Motor neuron (in vitro differentiated cells): ENCODE data around the gene SPHK1. TPM values are rescaled to one million over a fixed set of nuclear protein-coding genes. Genes with fewer than 3 reads are reported as not detected.
"Not testable (repeated sequence)": the region's sequence is repeated elsewhere in the genome, so short reads cannot be mapped to it uniquely, and the experiment has no call there.

Source experiments
- ATAC-seq, 8 experiments: fragments of 200-7000 bp; cut with Tn5 transposase; replicated peaks in 6 of 8; 2 replicates each; pipeline ENCODE4 v1.8.0; 2021; ENCODE audit warnings: mild to moderate bottlenecking in 8 of 8, moderate library complexity in 8 of 8
- H3K27ac ChIP-seq, 2 donors: fragments of 250-450 bp; sonication (Bioruptor Pico); 2 replicates each; pipeline ENCODE4 v1.9.0; 2021; ENCODE audit warnings: antibody characterized with exemption in 2 of 2, mild to moderate bottlenecking in 2 of 2, moderate library complexity in 1 of 2
- H3K4me1 ChIP-seq, 2 donors: fragments of 250-450 bp; sonication (Bioruptor Pico); replicated peaks in 1 of 2; 2 replicates each; pipeline ENCODE4 v1.6.1; 2021; ENCODE audit warnings: antibody characterized with exemption in 2 of 2, mild to moderate bottlenecking in 2 of 2, moderate library complexity in 1 of 2
- H3K4me3 ChIP-seq, 5 donors: fragments of 250-450 bp; sonication (Bioruptor Pico); 2 replicates each; pipeline ENCODE4 v1.9.0; 2021; ENCODE audit warnings: antibody characterized with exemption in 5 of 5, mild to moderate bottlenecking in 5 of 5, moderate library complexity in 4 of 5
- WGBS, 10 experiments: fragments of 450-650 bp; shearing (Covaris generic); methylation state at CpG; one replicate each; pipeline ENCODE4 v1.0.0; 2022; 5-methylcytosine and 5-hydroxymethylcytosine counted together
- in situ Hi-C, 9 experiments: fragments of 400-800 bp; cut with MboI; loops; one replicate each; pipeline ENCODE4 v1.15.0; 2021; ENCODE audit warnings: low sequenced_read_pairs in 9 of 9, low pct_unique_long_range_greater_than_20kb in 2 of 9; ENCODE audit not compliant: unreplicated experiment in 9 of 9
- total RNA-seq, 8 experiments: library from RNA; unstranded; fragments of 300-600 nt; gene quantifications; 2 replicates each; pipeline versions ENCODE4 v1.2.3 to v1.2.4, GENCODE V29; 2022

SPHK1 gene
- total RNA-seq, 8 experiments from 2014 or later: 0.50 to 61.8 (median 5.8) TPM

DNA sequence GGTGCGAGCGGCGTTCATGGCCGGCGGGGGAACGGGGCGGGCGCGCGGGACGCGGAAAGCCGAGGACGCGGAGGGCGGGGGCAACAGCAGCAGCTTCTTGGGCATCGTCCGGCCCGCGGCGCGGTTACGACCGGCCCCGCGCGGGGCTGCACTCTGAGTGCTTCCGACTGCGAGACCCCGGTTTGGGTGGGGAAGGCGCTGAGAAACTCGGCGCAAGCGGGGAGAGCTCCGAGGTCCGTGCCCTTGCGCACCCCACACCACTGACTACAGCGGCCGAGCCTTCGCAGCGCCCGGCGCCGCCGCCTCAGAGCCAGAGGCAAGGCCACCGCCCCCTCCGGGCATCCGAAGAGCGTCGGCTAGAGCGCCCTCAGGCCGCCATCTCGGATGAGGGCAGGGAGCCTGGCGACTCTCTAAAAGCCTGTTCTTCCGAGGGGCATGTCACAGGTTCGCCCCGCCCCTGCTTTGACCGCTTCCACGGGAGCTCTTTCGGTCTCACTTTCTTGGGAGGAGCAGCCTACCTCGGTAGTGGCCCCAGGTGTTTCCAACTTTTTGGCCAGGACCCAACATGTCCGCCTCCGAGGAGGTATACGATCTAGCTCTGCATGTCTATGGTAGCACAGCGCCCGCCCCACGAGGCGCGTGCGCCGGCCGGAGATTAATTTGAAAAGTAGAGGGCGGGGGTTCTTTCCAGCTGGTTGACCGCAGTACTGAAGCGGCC lies 30.7 kb upstream of the SPHK1 start, which contains the start of gene PRPSAP1:
TSS of gene PRPSAP1 (minus strand) at position 318 of the 718 bp plus-strand sequence. CDS start at position 105, 213 bp downstream.
- Histone ChIP-seq H3K27ac (peak within 1 kb of the TSS; percentile 94 to 98), H3K4me1 (peaks cover 2 to 5% of the 10 kb centered on the region in 2 donors), H3K4me3 (peak within 1 kb of the TSS; percentile 63 to 87 (median 67))
- WGBS, 10 experiments: 0 to 1% (median 0%) methylated on average over 1 to 33 of the region's 75 CpGs; no CpG with 5 or more reads in 3 of the 10 experiments
- in situ Hi-C loops: no loop called here
- peak; percentile 82 to 96 (median 94) for ATAC-seq

DNA sequence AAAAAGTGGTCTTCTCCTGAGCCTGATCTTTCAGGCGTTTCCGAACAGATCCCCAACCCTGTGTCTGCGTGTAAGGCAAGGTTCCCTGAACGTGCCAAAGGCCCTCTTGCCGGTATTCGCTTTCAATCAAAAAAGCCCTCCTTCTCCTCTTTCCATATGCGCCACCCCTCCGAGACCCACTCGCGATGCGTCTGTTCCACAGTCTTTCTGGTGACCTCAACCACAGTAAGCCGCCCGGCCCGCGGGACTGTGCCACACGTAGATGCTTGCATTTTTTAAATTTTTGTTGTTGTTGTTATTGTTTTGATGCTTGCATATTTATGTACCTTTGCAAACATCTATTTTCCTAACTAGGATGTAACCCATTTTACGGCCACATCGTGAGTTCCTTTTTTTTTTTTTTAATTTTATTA lies 30.1 kb upstream of the SPHK1 start:
- 0 to 28% (median 5%) methylated on average over 8 to 18 of the region's 18 CpGs for WGBS, 10 experiments
- no peak overlapping the region for H3K27ac ChIP-seq
- peak in 5 of 8 experiments; percentile 0 to 14 (median 6) for ATAC-seq
- peak overlapping the region; percentile 63 to 87 (median 67) for H3K4me3 ChIP-seq
- peaks cover 2 to 5% of the 10 kb centered on the region in 2 donors for H3K4me1 ChIP-seq
- in situ Hi-C loops: no loop called here

DNA sequence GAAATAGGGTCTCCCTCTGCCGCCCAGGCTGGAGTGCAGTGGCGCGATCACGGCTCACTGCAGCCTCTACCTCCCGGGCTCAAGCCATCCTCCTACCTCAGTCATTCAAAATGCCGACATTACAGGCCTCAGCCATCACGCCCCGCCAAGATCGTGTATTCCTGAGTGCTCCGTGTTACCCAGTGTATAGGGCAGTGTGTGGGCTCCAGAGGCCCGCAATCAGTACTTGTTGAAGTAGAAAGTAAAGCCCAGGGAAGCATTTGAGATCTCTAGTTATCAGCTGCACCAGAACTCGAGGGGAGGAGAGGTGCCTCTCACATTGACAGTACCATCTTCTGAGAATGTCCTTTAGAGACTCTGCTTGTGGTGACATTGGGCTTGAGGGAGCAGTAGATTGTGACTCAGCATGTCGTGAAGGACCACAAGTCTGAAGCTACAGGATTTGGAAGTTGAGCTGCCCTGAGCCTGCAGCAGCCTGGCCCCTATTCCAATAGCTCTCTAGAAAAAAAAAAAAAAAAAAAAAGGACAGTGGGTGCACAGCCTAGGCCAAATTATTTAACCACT lies 29.6 kb upstream of the SPHK1 start:
- no peak overlapping the region for H3K4me3 ChIP-seq
- peaks cover 2 to 5% of the 10 kb centered on the region in 2 donors for H3K4me1 ChIP-seq
- ATAC-seq: no peak
- in situ Hi-C loops: no loop called here
- 45 to 77% (median 62%) methylated on average over 5 to 13 of the region's 13 CpGs; no CpG with 5 or more reads in 1 of the 10 experiments for WGBS, 10 experiments
- no peak overlapping the region for H3K27ac ChIP-seq

DNA sequence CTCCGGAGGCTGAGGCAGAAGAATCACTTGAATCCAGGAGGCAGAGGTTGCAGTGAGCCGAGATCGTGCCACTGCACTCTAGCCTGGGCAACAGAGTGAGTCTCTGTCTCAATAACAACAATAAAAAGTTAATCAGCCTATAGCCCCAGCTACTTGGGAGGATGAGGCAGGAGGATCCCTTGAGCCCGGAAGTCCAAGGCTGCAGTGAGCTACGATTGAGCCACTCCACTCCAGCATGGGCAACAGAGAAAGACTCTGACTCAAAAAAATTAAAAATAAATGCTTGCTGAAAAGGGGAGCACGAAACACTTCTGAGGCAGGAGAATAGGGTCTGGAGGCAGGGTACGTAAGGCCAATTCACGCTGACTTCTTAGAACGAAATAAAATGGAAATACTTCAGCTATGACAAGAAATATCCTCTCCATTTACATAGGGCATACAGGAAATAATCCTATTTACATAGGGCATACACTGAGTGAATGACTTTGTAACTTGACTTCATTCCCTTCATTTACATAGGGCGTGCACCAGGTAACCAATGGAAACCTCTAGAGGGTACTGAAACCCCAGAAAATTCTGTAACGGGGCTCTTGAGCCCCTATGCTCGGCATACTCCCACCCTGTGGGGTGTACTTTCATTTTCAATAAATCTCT lies 27.5 kb upstream of the SPHK1 start:
- ATAC-seq: peak in 3 of 8 experiments; percentile 30 to 47 (median 37)
- in situ Hi-C loops: no loop called here
- Histone ChIP-seq H3K4me3 (no peak overlapping the region), H3K27ac (no peak overlapping the region), H3K4me1 (peaks cover 5 to 7% of the 10 kb centered on the region in 2 donors)
- WGBS, 10 experiments: 0 to 100% (median 42%) methylated on average over 2 to 12 of the region's 12 CpGs; no CpG with 5 or more reads in 1 of the 10 experiments

DNA sequence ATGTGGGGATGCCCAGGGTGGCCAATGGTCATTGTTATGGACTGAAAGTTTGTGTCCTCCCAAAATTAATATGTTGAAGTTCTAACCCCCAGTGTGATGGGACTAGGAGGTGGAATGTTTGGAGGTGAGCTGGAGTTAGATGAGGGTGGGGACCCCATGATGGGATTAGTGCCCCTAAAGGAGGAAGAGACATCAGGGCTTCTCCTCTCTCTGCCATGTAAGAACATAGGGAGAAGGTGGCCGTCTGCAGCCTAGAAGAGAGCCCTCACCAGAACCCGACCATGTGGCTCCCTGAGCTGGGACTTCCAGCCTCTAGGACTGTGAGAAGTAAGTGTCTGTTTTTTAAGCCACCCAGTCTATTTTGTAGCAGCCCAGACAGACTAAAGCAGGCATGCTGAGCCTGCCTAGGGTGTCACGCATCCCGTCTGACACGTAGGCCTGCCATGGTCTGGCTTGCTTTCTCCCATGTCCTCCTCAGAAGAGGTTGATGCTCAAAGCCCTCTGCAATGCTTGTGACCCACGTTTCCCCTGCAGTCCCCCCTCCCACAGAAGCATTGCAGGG lies 26.7 kb upstream of the SPHK1 start:
- no peak for ATAC-seq
- Histone ChIP-seq H3K27ac (no peak overlapping the region), H3K4me1 (peaks cover 5 to 7% of the 10 kb centered on the region in 2 donors), H3K4me3 (no peak overlapping the region)
- in situ Hi-C loops: no loop called here
- 78 to 100% (median 94%) methylated on average over 2 to 5 of the region's 6 CpGs; no CpG with 5 or more reads in 7 of the 10 experiments for WGBS, 10 experiments

DNA sequence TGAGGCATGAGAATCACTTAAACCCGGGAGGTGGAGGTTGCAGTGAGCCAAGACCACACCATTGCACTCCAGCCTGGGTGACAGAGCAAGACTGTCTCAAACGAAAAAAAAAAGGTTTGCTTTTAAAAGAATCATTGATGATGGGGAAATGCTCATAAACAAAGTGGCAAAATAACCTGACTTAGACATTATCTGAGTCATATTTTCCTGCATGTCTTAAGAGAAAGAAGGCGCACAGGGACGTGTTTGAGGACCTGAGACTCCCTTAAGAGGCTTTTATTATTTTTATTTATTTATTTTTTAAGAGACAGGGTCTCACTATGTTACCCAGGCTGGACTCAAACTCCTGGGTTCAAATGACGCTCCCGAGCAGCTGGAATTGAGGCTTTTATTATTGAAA lies 25.0 kb upstream of the SPHK1 start:
- in situ Hi-C loops: no loop called here
- H3K4me3 ChIP-seq: no peak overlapping the region
- H3K27ac ChIP-seq: no peak overlapping the region
- WGBS, 10 experiments: 67 to 97% (median 86%) methylated on average over 3 to 6 of the region's 6 CpGs; no CpG with 5 or more reads in 1 of the 10 experiments
- H3K4me1 ChIP-seq: peaks cover 5 to 6% of the 10 kb centered on the region in 2 donors
- ATAC-seq: no peak

DNA sequence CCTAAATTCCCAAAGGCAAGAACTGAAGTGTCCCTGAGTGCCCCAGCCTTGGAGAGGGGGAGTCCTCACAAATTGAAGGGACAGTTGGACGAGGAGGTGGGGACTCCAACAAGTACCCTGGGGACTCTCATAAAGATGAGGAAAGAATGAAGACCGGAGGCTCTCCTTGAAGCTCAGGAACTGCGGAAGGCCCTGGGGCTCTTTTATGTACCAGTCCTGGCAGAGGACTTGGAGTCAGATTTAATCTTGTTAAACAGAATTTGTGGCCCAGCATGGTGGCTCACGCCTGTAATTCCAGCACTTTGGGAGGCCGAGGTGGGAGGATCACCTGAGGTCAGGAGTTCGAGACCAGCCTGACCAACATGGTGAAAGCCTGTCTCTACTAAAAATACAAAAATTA lies 24.6 kb upstream of the SPHK1 start:
- in situ Hi-C loops, H3K4me1 ChIP-seq, ATAC-seq, H3K4me3 ChIP-seq, H3K27ac ChIP-seq: not testable (repeated sequence)
- 40 to 100% (median 87%) methylated on average over 1 to 5 of the region's 6 CpGs; no CpG with 5 or more reads in 3 of the 10 experiments for WGBS, 10 experiments

DNA sequence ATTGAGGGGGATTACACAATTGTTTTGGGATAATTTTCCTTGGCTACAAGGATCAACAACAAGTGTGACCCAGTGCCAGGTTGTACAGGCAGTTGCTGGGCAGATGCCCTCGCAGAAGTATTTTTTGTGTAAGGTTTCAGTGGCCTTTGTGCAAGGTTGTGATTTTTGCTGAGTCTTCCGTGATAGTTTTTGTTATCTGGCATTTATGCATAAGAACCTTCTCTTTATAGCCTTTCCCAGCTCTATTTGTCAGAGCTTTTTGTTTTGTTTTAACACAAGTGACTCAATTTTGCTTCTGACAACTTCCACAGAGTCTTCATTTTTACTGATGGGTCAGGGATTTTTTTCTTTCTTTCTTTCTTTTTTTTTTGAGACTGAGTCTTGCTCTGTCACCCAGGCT lies 23.9 kb upstream of the SPHK1 start:
- Histone ChIP-seq H3K4me3 (no peak overlapping the region), H3K27ac (no peak overlapping the region), H3K4me1 (peaks cover 2 to 6% of the 10 kb centered on the region in 2 donors)
- peak in 1 of 8 experiments; percentile 41 for ATAC-seq
- in situ Hi-C loops: no loop called here
- 20 to 100% (median 74%) methylated on average over 1 to 2 of the region's 2 CpGs; no CpG with 5 or more reads in 1 of the 10 experiments for WGBS, 10 experiments

DNA sequence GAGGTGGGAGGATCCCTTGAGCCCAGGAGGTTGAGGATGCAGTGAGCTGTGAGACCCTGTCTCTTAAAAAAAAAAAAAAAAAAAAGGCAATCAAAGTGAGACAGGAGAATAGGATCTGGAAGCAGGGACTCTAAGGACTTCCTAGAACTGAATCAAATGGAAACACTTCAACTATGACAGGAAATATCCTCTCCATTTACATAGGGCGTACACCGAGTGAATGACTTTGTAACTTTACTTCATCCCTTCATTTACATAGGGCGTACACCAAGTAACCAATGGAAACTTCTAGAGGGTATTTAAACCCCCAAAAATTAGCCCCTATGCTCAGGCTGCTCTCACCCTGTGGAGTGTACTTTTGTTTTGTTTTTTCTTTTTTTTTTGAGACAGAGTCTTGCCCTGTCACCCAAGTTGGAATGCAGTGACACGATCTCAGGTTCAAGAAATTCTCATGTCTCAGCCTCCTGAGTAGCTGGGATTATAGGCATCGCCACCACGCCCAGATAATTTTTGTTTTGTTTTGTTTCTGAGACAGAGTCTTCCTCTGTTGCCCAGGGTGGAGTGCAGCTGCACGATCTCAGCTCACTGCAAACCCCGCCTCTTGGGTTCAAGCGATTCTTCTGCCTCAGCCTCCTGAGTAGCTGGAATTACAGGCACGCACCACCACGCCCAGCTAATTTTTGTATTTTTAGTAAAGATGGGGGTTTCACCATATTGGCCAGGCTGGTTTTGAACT lies 21.1 kb upstream of the SPHK1 start:
- 0 to 100% (median 80%) methylated on average over 1 to 10 of the region's 11 CpGs for WGBS, 10 experiments
- peaks cover 5 to 6% of the 10 kb centered on the region in 2 donors for H3K4me1 ChIP-seq
- H3K27ac ChIP-seq: no peak overlapping the region
- in situ Hi-C loops: no loop called here
- no peak overlapping the region for H3K4me3 ChIP-seq
- peak in 3 of 8 experiments; percentile 78 to 90 (median 86) for ATAC-seq

DNA sequence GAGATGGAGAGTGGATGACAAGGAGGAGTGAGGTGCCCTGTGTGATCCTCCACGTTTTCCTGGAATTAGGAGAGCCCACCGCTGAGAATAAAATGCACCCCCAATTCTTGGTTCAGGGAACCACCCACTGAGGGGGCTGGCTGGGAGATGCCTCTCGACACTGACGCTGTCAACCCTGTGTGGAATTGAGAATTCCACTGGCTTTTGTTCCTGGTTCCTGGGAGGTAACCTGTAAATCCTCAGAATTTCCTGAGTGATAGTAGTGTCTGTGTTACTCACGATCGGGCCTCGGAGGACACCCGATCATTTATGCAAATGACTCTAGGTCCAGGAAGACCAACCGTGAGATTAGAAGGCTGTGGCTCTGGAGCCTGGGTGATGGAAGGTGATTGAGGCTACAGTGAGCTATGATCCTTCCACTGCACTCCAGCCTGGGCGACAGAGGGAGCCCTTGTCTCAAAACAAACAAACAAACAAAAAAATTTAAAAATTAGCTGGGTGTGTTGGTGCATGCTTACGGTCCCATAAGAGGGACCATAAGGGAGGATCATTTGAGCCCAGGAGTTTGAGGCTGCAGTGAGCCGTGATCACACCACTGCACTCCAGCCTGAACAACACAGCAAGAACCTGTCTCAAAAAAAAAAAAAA lies 19.0 kb upstream of the SPHK1 start:
- H3K4me3 ChIP-seq: no peak overlapping the region
- H3K4me1 ChIP-seq: peaks cover 15 to 19% of the 10 kb centered on the region in 2 donors
- WGBS, 10 experiments: 20 to 92% (median 58%) methylated on average over 1 to 11 of the region's 12 CpGs
- H3K27ac ChIP-seq: no peak overlapping the region
- ATAC-seq: peak in 3 of 8 experiments; percentile 5 to 23 (median 14)
- in situ Hi-C loops: no loop called here

DNA sequence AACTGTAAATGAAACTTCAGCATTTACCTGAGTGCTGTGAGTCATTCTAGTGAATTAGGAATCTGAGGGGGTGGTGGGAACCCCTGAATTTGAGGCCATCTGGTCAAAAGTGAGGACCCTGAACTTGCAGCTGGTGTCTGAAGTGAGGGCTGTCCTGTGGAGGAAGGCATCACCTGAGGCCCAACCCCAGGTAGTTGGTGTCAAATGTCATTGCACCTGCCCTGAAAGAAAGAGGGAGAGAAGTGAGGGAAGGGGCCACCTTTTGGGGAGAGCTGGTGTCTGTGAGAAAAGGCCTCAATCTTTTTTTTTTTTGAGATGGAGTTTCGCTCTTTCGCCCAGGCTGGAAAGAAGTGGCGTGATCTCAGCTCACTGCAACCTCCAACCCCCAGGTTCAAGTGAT lies 18.2 kb upstream of the SPHK1 start:
- peaks cover 15 to 19% of the 10 kb centered on the region in 2 donors for H3K4me1 ChIP-seq
- no peak for ATAC-seq
- in situ Hi-C loops: no loop called here
- WGBS, 10 experiments: 93 to 100% methylated on average over 1 to 3 of the region's 3 CpGs; no CpG with 5 or more reads in 8 of the 10 experiments
- no peak overlapping the region for H3K4me3 ChIP-seq
- no peak overlapping the region for H3K27ac ChIP-seq

DNA sequence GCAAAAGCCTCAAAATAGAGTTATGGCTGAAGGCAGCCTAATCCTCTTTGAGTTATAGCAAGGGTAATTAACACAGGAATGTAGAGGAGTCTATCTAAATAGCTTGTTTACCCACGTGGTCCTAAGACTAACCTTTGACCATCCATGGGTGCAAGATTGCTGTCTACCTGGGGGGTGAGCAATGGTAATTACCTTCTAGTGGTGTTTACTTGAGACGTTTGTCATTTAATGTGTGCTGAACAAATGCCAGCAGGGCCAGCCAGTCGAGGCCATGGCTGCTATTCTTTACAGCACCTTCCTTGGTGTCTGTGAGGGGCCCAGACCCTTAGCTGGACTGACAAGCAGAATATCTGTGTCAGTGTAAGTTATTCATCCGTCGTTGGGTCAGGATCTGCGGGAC lies 16.8 kb upstream of the SPHK1 start:
- no peak overlapping the region for H3K4me3 ChIP-seq
- H3K27ac ChIP-seq: no peak overlapping the region
- in situ Hi-C loops: no loop called here
- peaks cover 9 to 19% of the 10 kb centered on the region in 2 donors for H3K4me1 ChIP-seq
- WGBS, 10 experiments: 0 to 92% (median 83%) methylated on average over 1 to 2 of the region's 6 CpGs; no CpG with 5 or more reads in 7 of the 10 experiments
- no peak for ATAC-seq
